K562 (cell line): Measurements from ENCODE around the gene PPP1CA. TPM values are rescaled to one million over a fixed set of nuclear protein-coding genes. Genes with fewer than 3 reads are reported as not detected.

Source experiments
- DIDO1 ChIP-seq: fragments of 450-650 bp; IDR thresholded peaks from 2 replicates; pipeline ENCODE4 v1.6.1; 2016; ENCODE audit warnings: low read depth, missing biosample characterization, missing genetic modification characterization
- ELK1 ChIP-seq: sonication (generic); formaldehyde crosslinking; IDR thresholded peaks from 2 replicates; pipeline ENCODE4 v1.8.1; 2022; ENCODE audit warnings: missing genetic modification reagents
- FOXK1 ChIP-seq: sonication (generic); formaldehyde crosslinking; IDR thresholded peaks from 2 replicates; pipeline ENCODE4 v1.8.0; 2022; ENCODE audit warnings: missing genetic modification reagents, mild to moderate bottlenecking, borderline replicate concordance
- FUS ChIP-seq: fragments of 200-400 bp; formaldehyde crosslinking; optimal IDR thresholded peaks from 2 replicates; pipeline ENCODE3; 2017; ENCODE audit warnings: low read depth, low read length
- HNRNPUL1 ChIP-seq: fragments of 200-400 bp; formaldehyde crosslinking; IDR thresholded peaks from 2 replicates; pipeline ENCODE4 v1.6.1; 2017; ENCODE audit warnings: low read length
- JUND ChIP-seq, 2 experiments: IDR thresholded peaks; 2 replicates in 1 of 2; 3 replicates in 1 of 2; pipeline ENCODE4 v1.6.1; 2011; ENCODE audit warnings: borderline replicate concordance in 2 of 2, low read depth in 2 of 2, low read length in 2 of 2, improper control_type of control experiment in 1 of 2, missing biosample characterization in 1 of 2, missing genetic modification characterization in 1 of 2, missing genetic modification reagents in 1 of 2
- KDM4B ChIP-seq, 2 experiments: fragments of 450-650 bp in 1 of 2; sonication (generic) in 1 of 2; IDR thresholded peaks; 2 replicates each; pipeline ENCODE4 v1.6.1; 2016 to 2017; ENCODE audit warnings: borderline replicate concordance in 2 of 2, antibody characterized with exemption in 1 of 2, low read depth in 1 of 2, mild to moderate bottlenecking in 1 of 2
- MECOM ChIP-seq: fragments of 250-450 bp; sonication (Bioruptor Pico); IDR thresholded peaks from 2 replicates; pipeline ENCODE4 v1.8.0; 2022; ENCODE audit warnings: inconsistent platforms
- MEF2A ChIP-seq: IDR thresholded peaks from 2 replicates; pipeline ENCODE4 v1.6.1; 2011; ENCODE audit warnings: low read depth, mild to moderate bottlenecking, low read length, moderate library complexity; ENCODE audit not compliant: control insufficient read depth
- MNT ChIP-seq, 2 experiments: fragments of 450-650 bp; conservative IDR thresholded peaks; 2 replicates each; pipeline ENCODE4 v1.6.1; 2017; ENCODE audit warnings: mild to moderate bottlenecking in 2 of 2, moderate library complexity in 2 of 2
- MXI1 ChIP-seq: IDR thresholded peaks from 2 replicates; pipeline ENCODE4 v1.6.1; 2011; ENCODE audit warnings: low read depth, mild to moderate bottlenecking, improper control_type of control experiment, low read length
- NR1H2 ChIP-seq: sonication (generic); formaldehyde crosslinking; IDR thresholded peaks from 2 replicates; pipeline ENCODE4 v1.4.0; 2020; ENCODE audit warnings: mild to moderate bottlenecking, missing genetic modification reagents
- NRF1 ChIP-seq, 2 experiments: fragments of 450-650 bp; IDR thresholded peaks in 1 of 2; conservative IDR thresholded peaks in 1 of 2; 2 replicates each; pipeline ENCODE4 v1.6.1; 2014; ENCODE audit warnings: mild to moderate bottlenecking in 2 of 2
- PML ChIP-seq: IDR thresholded peaks from 2 replicates; pipeline ENCODE4 v1.6.1; 2012; ENCODE audit warnings: low read length, inconsistent platforms
- PTRF ChIP-seq: fragments of 450-650 bp; IDR thresholded peaks from 2 replicates; pipeline ENCODE4 v1.6.1; 2016; ENCODE audit warnings: mild to moderate bottlenecking, missing genetic modification characterization, missing compliant biosample characterization
- SREBF2 ChIP-seq: sonication (generic); formaldehyde crosslinking; IDR thresholded peaks from 2 replicates; pipeline ENCODE4 v1.4.0; 2020; ENCODE audit warnings: mild to moderate bottlenecking, missing genetic modification reagents
- TRIM24 ChIP-seq, 2 experiments: fragments of 450-650 bp; IDR thresholded peaks; 2 replicates each; pipeline ENCODE4 v1.6.1; 2016
- XRCC3 ChIP-seq: fragments of 450-650 bp; IDR thresholded peaks from 2 replicates; pipeline ENCODE4 v1.6.1; 2017; ENCODE audit warnings: mild to moderate bottlenecking, moderate library complexity
- XRCC5 ChIP-seq: fragments of 200-400 bp; formaldehyde crosslinking; IDR thresholded peaks from 2 replicates; pipeline ENCODE4 v1.6.1; 2017; ENCODE audit warnings: low read depth, mild to moderate bottlenecking, low read length
- ZC3H8 ChIP-seq: fragments of 450-650 bp; IDR thresholded peaks from 2 replicates; pipeline ENCODE4 v1.6.1; 2017
- ZHX1 ChIP-seq: fragments of 150-350 bp; conservative IDR thresholded peaks from 2 replicates; pipeline ENCODE4 v1.6.1; 2014; ENCODE audit warnings: low read length
- ZNF174 ChIP-seq: fragments of 250-450 bp; sonication (Bioruptor Pico); IDR thresholded peaks from 2 replicates; pipeline ENCODE4 v1.4.0; 2020; ENCODE audit warnings: mild to moderate bottlenecking
- ZNF311 ChIP-seq: fragments of 250-450 bp; sonication (Bioruptor Pico); IDR thresholded peaks from 2 replicates; pipeline ENCODE4 v1.4.0; 2020; ENCODE audit warnings: mild to moderate bottlenecking, moderate library complexity
- polyA plus RNA-seq, 8 experiments: library from polyadenylated mRNA; depleted of rRNA in 4 of 8; stranded (reverse) in 5 of 8; unstranded in 3 of 8; fragments of >200 nt; fragmentation: Nextera tagmentation in 2 of 8; fragmentation: Illumina TruSeq in 1 of 8; extraction: Ambion mirVana in 2 of 8; extraction: Trizol in 1 of 8; gene quantifications; 2 replicates each; pipeline versions ENCODE4 v1.2.1 to v1.2.3, GENCODE V29; 2011 to 2014; ENCODE audit warnings: inconsistent platforms in 1 of 8, missing spikeins in 1 of 8
- total RNA-seq, 7 experiments: library from RNA; depleted of rRNA in 6 of 7; stranded (reverse); fragments of >200 nt in 6 of 7; fragmentation: Illumina TruSeq in 2 of 7; extraction: Trizol in 2 of 7; gene quantifications; 2 replicates each; pipeline versions ENCODE4 v1.2.1 to v1.2.3, GENCODE V29; 2011 to 2021; ENCODE audit warnings: low replicate concordance in 1 of 7

Gene PPP1CA
- total and polyA plus RNA-seq, 9 of the 15 experiments (the other 6 are each of a cell fraction or from before 2014, with no cell fraction given): 18.2 to 242 (median 188) TPM

- TF ChIP-seq JUND (IDR thresholded peaks at IDR 0.05; ENCODE audit: borderline replicate concordance, low read depth, low read length): peak; percentile 85
- peak; percentile 31; the same call in 1 of the 3 replicates for TF ChIP-seq JUND (tag; IDR thresholded peaks at IDR 0.05; ENCODE audit: borderline replicate concordance, low read depth, low read length)
- TF ChIP-seq XRCC5: 0 out of 2 replicates have a peak, but pooled peaks have one; percentile 21
- TF ChIP-seq PTRF: no peak
- no peak for TF ChIP-seq SREBF2 (CRISPR knock-in tag)
- TF ChIP-seq FUS: no peak
- no peak for TF ChIP-seq ELK1
- TF ChIP-seq DIDO1 (tag): peak; percentile 77
- peak; percentile 83 for TF ChIP-seq PML
- TF ChIP-seq MECOM: no peak
- TF ChIP-seq NR1H2: no peak
- TF ChIP-seq KDM4B (IDR thresholded peaks at IDR 0.05; ENCODE audit: borderline replicate concordance in 2 of 2, low read depth in 1 of 2): 0 out of 4 replicates have a peak, but pooled peaks of 1 of the 2 experiments have one; percentile 32
- no peak for TF ChIP-seq ZNF311 (CRISPR knock-in tag)
- no peak; the same call in 1 of the 2 replicates for TF ChIP-seq FOXK1
- no peak for TF ChIP-seq ZC3H8
- peak; percentile 87 to 90 for TF ChIP-seq NRF1 (conservative IDR thresholded peaks at IDR 0.05 in 1 of 2, IDR thresholded peaks at IDR 0.05 in 1 of 2)
- TF ChIP-seq ZNF174 (CRISPR knock-in tag): no peak
- TF ChIP-seq MEF2A: no peak
- peak; percentile 76 to 91 for TF ChIP-seq MNT (conservative IDR thresholded peaks at IDR 0.05)
- TF ChIP-seq ZHX1: peak; percentile 65; the same call in 1 of the 2 replicates
- TF ChIP-seq XRCC3: no peak
- no peak for TF ChIP-seq TRIM24 (IDR thresholded peaks at IDR 0.05)
- no peak for TF ChIP-seq HNRNPUL1
- peak; percentile 56; the same call in 1 of the 2 replicates for TF ChIP-seq MXI1
Observed at GRCh38 chr11:67428052-67429001, 26.7 kb upstream of the PPP1CA start, which contains the start of gene RPS6KB2 (continued).
